Activated T-cell treated with anti-CD3 and anti-CD28 coated beads, Interleukin-2, amount 50 U/mL, for 72 hours (primary cell): Measurements from ENCODE around the gene WDR1. TPM values are rescaled to one million over a fixed set of nuclear protein-coding genes. Genes with fewer than 3 reads are reported as not detected.

Experiments
- ATAC-seq, 2 donors: fragments of 150-1000 bp; cut with Tn5 transposase; replicated peaks in 1 of 2; 2 replicates each; pipeline ENCODE4 v1.10.0; 2021; ENCODE audit warnings: moderate library complexity in 2 of 2, mild to moderate bottlenecking in 1 of 2
- DNase-seq, 2 donors: peaks; one replicate each; pipeline ENCODE4 v3.0.0; 2021 to 2022; ENCODE audit warnings: mixed read lengths in 1 of 2
- H3K27ac Mint-ChIP-seq: one replicate; pipeline ENCODE4 v1.8.0; 2022; ENCODE audit warnings: mild to moderate bottlenecking, moderate library complexity, mixed read lengths
- H3K27me3 Mint-ChIP-seq: one replicate; pipeline ENCODE4 v1.8.0; 2022; ENCODE audit warnings: low read depth, mixed read lengths
- H3K36me3 Mint-ChIP-seq, 2 donors: one replicate each; pipeline ENCODE4 v1.8.0; 2022; ENCODE audit warnings: mixed read lengths in 2 of 2, mild to moderate bottlenecking in 1 of 2; ENCODE audit not compliant: insufficient read depth in 2 of 2
- H3K4me1 Mint-ChIP-seq: one replicate; pipeline ENCODE4 v1.8.0; 2022; ENCODE audit warnings: low read depth, mixed read lengths
- H3K4me3 Mint-ChIP-seq, 2 donors: one replicate each; pipeline ENCODE4 v1.8.0; 2022; ENCODE audit warnings: mild to moderate bottlenecking in 2 of 2, mixed read lengths in 2 of 2, moderate library complexity in 2 of 2
- H3K9me3 Mint-ChIP-seq, 2 donors: one replicate each; pipeline ENCODE4 v1.8.0; 2022; ENCODE audit warnings: mixed read lengths in 2 of 2
- total RNA-seq, 2 donors: library from RNA; stranded (reverse); gene quantifications; one replicate each; pipeline ENCODE4 v1.2.3, GENCODE V29; 2022

WDR1 gene
- total RNA-seq, 2 donors from 2014 or later, result 304 to 326 TPM

- peak; percentile 39 to 61 for ATAC-seq
- Mint-ChIP-seq H3K9me3 (no peaks in the 10 kb centered on the region), H3K36me3 (peaks cover 16 to 33% of the 10 kb centered on the region in 2 donors), H3K27ac (peak overlapping the region; percentile 90), H3K27me3 (no peaks in the 10 kb centered on the region), H3K4me3 (peak overlapping the region; percentile 93 to 95), H3K4me1 (peaks cover 86% of the 10 kb centered on the region)
- DNase-seq, result peak; percentile 79 to 81
These were observed 616 bp downstream of the WDR1 start for GRCh38 chr4:10115797-10116568.

- Mint-ChIP-seq H3K36me3 (peaks cover 16 to 35% of the 10 kb centered on the region in 2 donors), H3K4me1 (peaks cover 86% of the 10 kb centered on the region)
These were observed 1.3 kb downstream of the WDR1 start for GRCh38 chr4:10115271-10115796.

GRCh38 chr4:10114607-10115006, 2.0 kb downstream of the WDR1 start:
- Mint-ChIP-seq H3K27me3 (no peaks in the 10 kb centered on the region), H3K4me3 (peak overlapping the region; percentile 93 to 95), H3K9me3 (no peaks in the 10 kb centered on the region), H3K36me3 (peaks cover 17 to 35% of the 10 kb centered on the region in 2 donors), H3K27ac (peak overlapping the region; percentile 90), H3K4me1 (peaks cover 89% of the 10 kb centered on the region)
- ATAC-seq (no peak), DNase-seq (no peak)

More at GRCh38 chr4:10115271-10115796, 1.3 kb downstream of the WDR1 start:
- no peak for ATAC-seq
- no peaks in the 10 kb centered on the region for H3K9me3 Mint-ChIP-seq
- peak overlapping the region; percentile 93 to 95 for H3K4me3 Mint-ChIP-seq
- peak overlapping the region; percentile 90 for H3K27ac Mint-ChIP-seq
- H3K27me3 Mint-ChIP-seq, result no peaks in the 10 kb centered on the region
- no peak for DNase-seq

GRCh38 chr4:10114147-10114546, 2.5 kb downstream of the WDR1 start:
- peaks cover 89% of the 10 kb centered on the region for H3K4me1 Mint-ChIP-seq
- H3K36me3 Mint-ChIP-seq, result peaks cover 17 to 35% of the 10 kb centered on the region in 2 donors
- H3K9me3 Mint-ChIP-seq, result no peaks in the 10 kb centered on the region
- no peak for DNase-seq
- H3K27me3 Mint-ChIP-seq, result no peaks in the 10 kb centered on the region
- ATAC-seq, result no peak
- H3K27ac Mint-ChIP-seq, result peak overlapping the region; percentile 91
- H3K4me3 Mint-ChIP-seq, result peak overlapping the region; percentile 93 to 95

- DNase-seq (no peak), ATAC-seq (no peak)
- peak overlapping the region; percentile 93 to 95 for H3K4me3 Mint-ChIP-seq
- H3K4me1 Mint-ChIP-seq, result peaks cover 89% of the 10 kb centered on the region
- H3K36me3 Mint-ChIP-seq, result peaks cover 17 to 38% of the 10 kb centered on the region in 2 donors
- H3K27ac Mint-ChIP-seq, result peak overlapping the region; percentile 91
- no peaks in the 10 kb centered on the region for H3K9me3 Mint-ChIP-seq
- no peaks in the 10 kb centered on the region for H3K27me3 Mint-ChIP-seq
These were observed 3.1 kb downstream of the WDR1 start for GRCh38 chr4:10113362-10114047.

GRCh38 chr4:10112658-10113284, 3.8 kb downstream of the WDR1 start:
- no peak for ATAC-seq
- H3K27ac Mint-ChIP-seq, result peak overlapping the region; percentile 91
- peak overlapping the region; percentile 2 to 93 for H3K4me3 Mint-ChIP-seq
- H3K27me3 Mint-ChIP-seq, result no peaks in the 10 kb centered on the region
- H3K9me3 Mint-ChIP-seq, result no peaks in the 10 kb centered on the region
- peaks cover 89% of the 10 kb centered on the region for H3K4me1 Mint-ChIP-seq
- DNase-seq, result no peak
- H3K36me3 Mint-ChIP-seq, result peaks cover 19 to 40% of the 10 kb centered on the region in 2 donors

GRCh38 chr4:10111067-10111801, 5.4 kb downstream of the WDR1 start:
- Mint-ChIP-seq H3K27me3 (no peaks in the 10 kb centered on the region), H3K27ac (peak overlapping the region; percentile 13), H3K36me3 (peaks cover 19 to 43% of the 10 kb centered on the region in 2 donors), H3K4me3 (peak overlapping the region; percentile 56 to 60), H3K4me1 (peaks cover 95% of the 10 kb centered on the region), H3K9me3 (no peaks in the 10 kb centered on the region)
- DNase-seq, result no peak
- no peak for ATAC-seq

GRCh38 chr4:10109995-10110670, 6.5 kb downstream of the WDR1 start:
- Mint-ChIP-seq H3K27me3 (no peaks in the 10 kb centered on the region), H3K9me3 (no peaks in the 10 kb centered on the region), H3K27ac (peak overlapping the region; percentile 92), H3K4me3 (peak overlapping the region; percentile 56 to 81), H3K4me1 (peaks cover 100% of the 10 kb centered on the region), H3K36me3 (peaks cover 15 to 41% of the 10 kb centered on the region in 2 donors)
- no peak for DNase-seq
- no peak for ATAC-seq

GRCh38 chr4:10108818-10109783, 7.5 kb downstream of the WDR1 start:
- no peaks in the 10 kb centered on the region for H3K27me3 Mint-ChIP-seq
- DNase-seq (peak; percentile 43 to 54), ATAC-seq (peak; percentile 59 to 64)
- H3K27ac Mint-ChIP-seq, result peak overlapping the region; percentile 92
- H3K9me3 Mint-ChIP-seq, result no peaks in the 10 kb centered on the region
- peak overlapping the region; percentile 56 to 81 for H3K4me3 Mint-ChIP-seq
- peaks cover 100% of the 10 kb centered on the region for H3K4me1 Mint-ChIP-seq
- H3K36me3 Mint-ChIP-seq, result peaks cover 13 to 39% of the 10 kb centered on the region in 2 donors

- Mint-ChIP-seq H3K27me3 (no peaks in the 10 kb centered on the region), H3K4me1 (peaks cover 100% of the 10 kb centered on the region), H3K27ac (peak overlapping the region; percentile 92), H3K4me3 (peak overlapping the region; percentile 32 to 81), H3K9me3 (no peaks in the 10 kb centered on the region), H3K36me3 (peaks cover 13 to 34% of the 10 kb centered on the region in 2 donors)
- DNase-seq (no peak), ATAC-seq (no peak)
These were observed 8.2 kb downstream of the WDR1 start for GRCh38 chr4:10108391-10108790.
